Duodenal mucosa (tissue), 2 donors: Measurements from ENCODE around the gene AKR1C4.
A peak's percentile ranks its signal among the peaks of the same experiment; 100 is the strongest.

Source experiments
- H3K27ac ChIP-seq: one replicate; pipeline ENCODE4 v1.7.0; 2013; ENCODE audit warnings: low read depth, low read length
- H3K27me3 ChIP-seq, 2 donors: one replicate each; pipeline ENCODE4 v1.7.0; 2013; ENCODE audit warnings: low read length in 2 of 2, control low read depth in 1 of 2; ENCODE audit not compliant: insufficient read depth in 2 of 2, control insufficient read depth in 1 of 2
- H3K36me3 ChIP-seq, 2 donors: one replicate each; pipeline ENCODE4 v1.7.0; 2013; ENCODE audit warnings: low read length in 2 of 2, control low read depth in 1 of 2; ENCODE audit not compliant: insufficient read depth in 2 of 2, control insufficient read depth in 1 of 2
- H3K4me1 ChIP-seq, 2 donors: one replicate each; pipeline ENCODE4 v1.7.0; 2013; ENCODE audit warnings: low read length in 2 of 2, control low read depth in 1 of 2; ENCODE audit not compliant: insufficient read depth in 2 of 2, control insufficient read depth in 1 of 2
- H3K4me3 ChIP-seq, 2 donors: one replicate each; pipeline ENCODE4 v1.7.0; 2013; ENCODE audit warnings: low read length in 2 of 2, low read depth in 1 of 2
- H3K9ac ChIP-seq, 2 donors: one replicate each; pipeline ENCODE4 v1.7.0; 2013; ENCODE audit warnings: low read length in 2 of 2, low read depth in 1 of 2
- H3K9me3 ChIP-seq, 2 donors: one replicate each; pipeline ENCODE4 v1.7.0; 2013; ENCODE audit warnings: low read length in 2 of 2, control low read depth in 1 of 2; ENCODE audit not compliant: control insufficient read depth in 1 of 2

The AKR1C4 gene

GRCh38 chr10:5196702-5197113, at the start of gene AKR1C4:
AKR1C4 (plus strand) TSS chr10:5196837; CDS start chr10:5196868, 31 bp downstream.
- Histone ChIP-seq H3K4me1 (peaks cover 6 to 9% of the 10 kb centered on the region in 2 donors), H3K36me3 (no peaks in the 10 kb centered on the region), H3K4me3 (peak within 1 kb of the TSS in 1 of 2 donors; percentile 30), H3K9me3 (peaks cover under 1 to 2% of the 10 kb centered on the region in 2 donors), H3K27me3 (no peaks in the 10 kb centered on the region), H3K9ac (peak within 1 kb of the TSS in 1 of 2 donors; percentile 35), H3K27ac (peak within 1 kb of the TSS; percentile 34)

- H3K27me3 ChIP-seq, result no peaks in the 10 kb centered on the region
- H3K4me1 ChIP-seq, result peaks cover 15 to 42% of the 10 kb centered on the region in 2 donors
- H3K9me3 ChIP-seq, result peaks cover 5 to 10% of the 10 kb centered on the region in 2 donors
- H3K36me3 ChIP-seq, result no peaks in the 10 kb centered on the region
- no peak overlapping the region for H3K9ac ChIP-seq
- H3K4me3 ChIP-seq, result no peak overlapping the region
- no peak overlapping the region for H3K27ac ChIP-seq
Measured at GRCh38 chr10:5146920-5147254, 49.8 kb upstream of the AKR1C4 start.

- Histone ChIP-seq H3K27ac (peak overlapping the region; percentile 55), H3K9ac (peak overlapping the region in 1 of 2 donors; percentile 24), H3K36me3 (no peaks in the 10 kb centered on the region), H3K9me3 (peaks cover 5 to 10% of the 10 kb centered on the region in 2 donors), H3K4me1 (peaks cover 15 to 37% of the 10 kb centered on the region in 2 donors), H3K27me3 (no peaks in the 10 kb centered on the region), H3K4me3 (peak overlapping the region; percentile 12 to 59)
Measured at GRCh38 chr10:5147255-5147980, 49.2 kb upstream of the AKR1C4 start.

GRCh38 chr10:5147981-5148677, 48.5 kb upstream of the AKR1C4 start:
- Histone ChIP-seq H3K4me1 (peaks cover 15 to 30% of the 10 kb centered on the region in 2 donors), H3K4me3 (peak overlapping the region; percentile 12 to 59), H3K27ac (peak overlapping the region; percentile 55), H3K9ac (peak overlapping the region in 1 of 2 donors; percentile 24), H3K36me3 (no peaks in the 10 kb centered on the region), H3K9me3 (peaks cover 5 to 10% of the 10 kb centered on the region in 2 donors), H3K27me3 (no peaks in the 10 kb centered on the region)

GRCh38 chr10:5148678-5149032, 48.0 kb upstream of the AKR1C4 start:
- H3K4me3 ChIP-seq, result no peak overlapping the region
- H3K27me3 ChIP-seq, result no peaks in the 10 kb centered on the region
- peaks cover 5 to 10% of the 10 kb centered on the region in 2 donors for H3K9me3 ChIP-seq
- H3K27ac ChIP-seq, result no peak overlapping the region
- peaks cover 15 to 27% of the 10 kb centered on the region in 2 donors for H3K4me1 ChIP-seq
- no peaks in the 10 kb centered on the region for H3K36me3 ChIP-seq
- H3K9ac ChIP-seq, result no peak overlapping the region

- H3K9me3 ChIP-seq, result peaks cover 5 to 10% of the 10 kb centered on the region in 2 donors
- peaks cover 15 to 27% of the 10 kb centered on the region in 2 donors for H3K4me1 ChIP-seq
- H3K27ac ChIP-seq, result no peak overlapping the region
- no peak overlapping the region for H3K4me3 ChIP-seq
- H3K36me3 ChIP-seq, result no peaks in the 10 kb centered on the region
- H3K27me3 ChIP-seq, result no peaks in the 10 kb centered on the region
- H3K9ac ChIP-seq, result no peak overlapping the region
Measured at GRCh38 chr10:5151076-5151475, 45.6 kb upstream of the AKR1C4 start.

GRCh38 chr10:5155951-5156350, 40.7 kb upstream of the AKR1C4 start:
- no peaks in the 10 kb centered on the region for H3K27me3 ChIP-seq
- H3K4me1 ChIP-seq, result no peaks in the 10 kb centered on the region
- no peaks in the 10 kb centered on the region for H3K36me3 ChIP-seq
- H3K4me3 ChIP-seq, result no peak overlapping the region
- peaks cover 0 to 8% of the 10 kb centered on the region in 2 donors for H3K9me3 ChIP-seq
- no peak overlapping the region for H3K9ac ChIP-seq
- H3K27ac ChIP-seq, result no peak overlapping the region

GRCh38 chr10:5157501-5157900, 39.1 kb upstream of the AKR1C4 start:
- Histone ChIP-seq H3K9ac (no peak overlapping the region), H3K27ac (no peak overlapping the region), H3K27me3 (no peaks in the 10 kb centered on the region), H3K4me1 (no peaks in the 10 kb centered on the region), H3K9me3 (peaks cover 8 to 12% of the 10 kb centered on the region in 2 donors), H3K4me3 (no peak overlapping the region), H3K36me3 (no peaks in the 10 kb centered on the region)

- Histone ChIP-seq H3K27ac (no peak overlapping the region), H3K27me3 (no peaks in the 10 kb centered on the region), H3K36me3 (no peaks in the 10 kb centered on the region), H3K4me3 (no peak overlapping the region), H3K4me1 (no peaks in the 10 kb centered on the region), H3K9ac (no peak overlapping the region), H3K9me3 (peaks cover 11 to 26% of the 10 kb centered on the region in 2 donors)
Measured at GRCh38 chr10:5159126-5159525, 37.5 kb upstream of the AKR1C4 start.

- Histone ChIP-seq H3K27ac (no peak overlapping the region), H3K4me3 (no peak overlapping the region), H3K36me3 (no peaks in the 10 kb centered on the region), H3K27me3 (no peaks in the 10 kb centered on the region), H3K4me1 (no peaks in the 10 kb centered on the region), H3K9ac (no peak overlapping the region), H3K9me3 (peaks cover 20 to 45% of the 10 kb centered on the region in 2 donors)
Measured at GRCh38 chr10:5163487-5163886, 33.1 kb upstream of the AKR1C4 start.
